HFFc6 (cell line): ENCODE measurements around the gene ACTL10. TPM values are rescaled to one million over a fixed set of nuclear protein-coding genes. Genes with fewer than 3 reads are reported as not detected.

Experiments
- DNase-seq: peaks from one replicate; pipeline ENCODE4 v3.0.0-alpha.2; 2018
- H3K27ac Mint-ChIP-seq: 2 replicates; pipeline ENCODE4 v1.8.0; 2020; ENCODE audit warnings: mild to moderate bottlenecking, mixed read lengths
- H3K27me3 Mint-ChIP-seq: 2 replicates; pipeline ENCODE4 v1.8.0; 2021; ENCODE audit warnings: mild to moderate bottlenecking, moderate library complexity, mixed read lengths; ENCODE audit not compliant: insufficient read depth
- H3K36me3 Mint-ChIP-seq: 2 replicates; pipeline ENCODE4 v1.8.0; 2021; ENCODE audit warnings: low read depth, mixed read lengths
- H3K4me1 Mint-ChIP-seq: 2 replicates; pipeline ENCODE4 v1.8.0; 2020; ENCODE audit warnings: low read depth, mixed read lengths
- H3K4me3 Mint-ChIP-seq: 2 replicates; pipeline ENCODE4 v1.8.0; 2020; ENCODE audit warnings: mild to moderate bottlenecking, moderate library complexity, mixed read lengths
- H3K9me3 Mint-ChIP-seq: 2 replicates; pipeline ENCODE4 v1.8.0; 2020; ENCODE audit warnings: mild to moderate bottlenecking, mixed read lengths
- total RNA-seq, 6 experiments: library from RNA; stranded (reverse); fragmentation: NEBNext Ultra II Directional; extraction: Animal tissue kit (Norgen Biotek cat#: 25700); gene quantifications; 2 replicates in 1 of 6; 3 replicates in 5 of 6; pipeline ENCODE4 v1.2.3, GENCODE V29; 2021
- TF ChIP-seq, protein P1 (sequence below): fragments of 200-600 bp; sonication (generic); IDR thresholded peaks from 2 replicates; pipeline ENCODE4 v1.5.0; 2021; ENCODE audit warnings: antibody characterized with exemption, mild to moderate bottlenecking

The ACTL10 gene
- total RNA-seq, 6 experiments from 2014 or later = 1.6 to 2.3 (median 1.8) TPM

DNA sequence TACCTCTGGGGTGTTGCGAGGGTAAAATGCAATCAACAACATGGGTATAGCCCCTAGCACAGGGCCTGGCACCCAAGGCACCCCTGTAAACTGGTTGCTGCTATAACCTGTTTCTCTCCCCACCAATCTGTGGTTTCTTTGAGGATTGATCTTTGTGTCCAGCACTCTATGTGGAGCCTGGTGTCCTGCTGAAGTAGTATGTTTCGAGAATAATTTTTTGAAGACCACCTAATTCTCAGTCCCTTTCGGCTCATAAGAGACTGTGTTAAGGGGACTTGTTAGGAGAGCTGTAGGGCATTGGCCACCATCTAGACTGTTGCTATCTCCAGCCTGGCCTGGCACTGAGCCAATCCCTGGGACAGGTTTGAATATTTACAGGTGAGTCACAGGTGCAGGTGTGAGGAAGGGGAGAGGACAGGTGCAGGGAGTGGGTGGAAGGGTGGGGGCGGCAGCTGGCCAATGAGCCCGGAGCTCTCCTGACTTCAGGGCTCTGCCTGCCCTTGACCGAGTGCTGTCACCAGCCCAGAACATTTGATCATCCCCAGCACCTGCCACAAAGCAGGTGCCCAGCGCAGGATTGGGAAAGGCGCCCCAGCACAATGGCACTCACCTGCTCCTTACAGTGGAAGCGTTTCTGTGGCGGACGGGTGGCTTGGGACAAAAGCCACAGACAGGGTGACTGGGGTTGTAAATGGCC lies 12.7 kb upstream of the ACTL10 start:
- Mint-ChIP-seq H3K27ac (no peak overlapping the region), H3K36me3 (no peaks in the 10 kb centered on the region), H3K4me1 (peaks cover 7% of the 10 kb centered on the region; the same call in 1 of the 2 replicates), H3K4me3 (no peak overlapping the region; the same call in 1 of the 2 replicates), H3K9me3 (no peaks in the 10 kb centered on the region), H3K27me3 (peaks cover 4% of the 10 kb centered on the region)
- TF ChIP-seq, protein P1, sequence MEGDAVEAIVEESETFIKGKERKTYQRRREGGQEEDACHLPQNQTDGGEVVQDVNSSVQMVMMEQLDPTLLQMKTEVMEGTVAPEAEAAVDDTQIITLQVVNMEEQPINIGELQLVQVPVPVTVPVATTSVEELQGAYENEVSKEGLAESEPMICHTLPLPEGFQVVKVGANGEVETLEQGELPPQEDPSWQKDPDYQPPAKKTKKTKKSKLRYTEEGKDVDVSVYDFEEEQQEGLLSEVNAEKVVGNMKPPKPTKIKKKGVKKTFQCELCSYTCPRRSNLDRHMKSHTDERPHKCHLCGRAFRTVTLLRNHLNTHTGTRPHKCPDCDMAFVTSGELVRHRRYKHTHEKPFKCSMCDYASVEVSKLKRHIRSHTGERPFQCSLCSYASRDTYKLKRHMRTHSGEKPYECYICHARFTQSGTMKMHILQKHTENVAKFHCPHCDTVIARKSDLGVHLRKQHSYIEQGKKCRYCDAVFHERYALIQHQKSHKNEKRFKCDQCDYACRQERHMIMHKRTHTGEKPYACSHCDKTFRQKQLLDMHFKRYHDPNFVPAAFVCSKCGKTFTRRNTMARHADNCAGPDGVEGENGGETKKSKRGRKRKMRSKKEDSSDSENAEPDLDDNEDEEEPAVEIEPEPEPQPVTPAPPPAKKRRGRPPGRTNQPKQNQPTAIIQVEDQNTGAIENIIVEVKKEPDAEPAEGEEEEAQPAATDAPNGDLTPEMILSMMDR = no peak
- DNase-seq = no peak

- DNase-seq = no peak
Observed at GRCh38 chr20:33654680-33655161, 12.0 kb upstream of the ACTL10 start.

DNA sequence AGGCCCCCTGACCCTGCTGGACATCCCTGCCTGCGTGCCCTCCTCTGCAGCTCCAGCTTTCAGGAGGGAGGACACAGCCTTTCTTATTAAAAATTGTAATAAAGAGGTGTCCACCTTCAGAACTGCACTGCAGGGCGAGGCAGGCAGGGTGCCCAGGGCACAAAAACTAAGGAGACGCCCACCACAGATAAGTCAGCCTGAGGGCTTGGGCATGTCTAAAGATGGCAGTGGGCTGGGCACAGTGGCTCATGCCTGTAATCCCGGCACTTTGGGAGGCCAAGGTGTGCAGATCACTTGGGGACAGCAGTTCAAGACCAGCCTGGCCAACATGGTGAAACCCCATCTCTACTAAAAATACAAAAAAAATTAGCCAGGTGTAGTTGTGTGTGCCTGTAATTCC lies 11.6 kb upstream of the ACTL10 start:
- peaks cover 7% of the 10 kb centered on the region; the same call in 1 of the 2 replicates for H3K4me1 Mint-ChIP-seq
- no peak for DNase-seq
- H3K36me3 Mint-ChIP-seq = no peaks in the 10 kb centered on the region
- H3K27me3 Mint-ChIP-seq = peaks cover 4% of the 10 kb centered on the region
- TF ChIP-seq, protein P1 = no peak
- H3K4me3 Mint-ChIP-seq = no peak overlapping the region
- no peaks in the 10 kb centered on the region for H3K9me3 Mint-ChIP-seq
- no peak overlapping the region for H3K27ac Mint-ChIP-seq

More at GRCh38 chr20:33654680-33655161, 12.0 kb upstream of the ACTL10 start:
- TF ChIP-seq, protein P1 = no peak
- no peaks in the 10 kb centered on the region for H3K36me3 Mint-ChIP-seq
- H3K4me3 Mint-ChIP-seq = no peak overlapping the region
- peaks cover 4% of the 10 kb centered on the region for H3K27me3 Mint-ChIP-seq
- peaks cover 7% of the 10 kb centered on the region; the same call in 1 of the 2 replicates for H3K4me1 Mint-ChIP-seq
- no peaks in the 10 kb centered on the region for H3K9me3 Mint-ChIP-seq
- no peak overlapping the region for H3K27ac Mint-ChIP-seq

GRCh38 chr20:33656010-33656782 lies 10.5 kb upstream of the ACTL10 start:
- H3K4me1 Mint-ChIP-seq = peaks cover 7% of the 10 kb centered on the region; the same call in 1 of the 2 replicates
- H3K4me3 Mint-ChIP-seq = no peak overlapping the region
- no peaks in the 10 kb centered on the region for H3K36me3 Mint-ChIP-seq
- H3K27ac Mint-ChIP-seq = no peak overlapping the region
- TF ChIP-seq, protein P1 = no peak
- DNase-seq = no peak
- H3K27me3 Mint-ChIP-seq = peaks cover 4% of the 10 kb centered on the region
- no peaks in the 10 kb centered on the region for H3K9me3 Mint-ChIP-seq

DNA sequence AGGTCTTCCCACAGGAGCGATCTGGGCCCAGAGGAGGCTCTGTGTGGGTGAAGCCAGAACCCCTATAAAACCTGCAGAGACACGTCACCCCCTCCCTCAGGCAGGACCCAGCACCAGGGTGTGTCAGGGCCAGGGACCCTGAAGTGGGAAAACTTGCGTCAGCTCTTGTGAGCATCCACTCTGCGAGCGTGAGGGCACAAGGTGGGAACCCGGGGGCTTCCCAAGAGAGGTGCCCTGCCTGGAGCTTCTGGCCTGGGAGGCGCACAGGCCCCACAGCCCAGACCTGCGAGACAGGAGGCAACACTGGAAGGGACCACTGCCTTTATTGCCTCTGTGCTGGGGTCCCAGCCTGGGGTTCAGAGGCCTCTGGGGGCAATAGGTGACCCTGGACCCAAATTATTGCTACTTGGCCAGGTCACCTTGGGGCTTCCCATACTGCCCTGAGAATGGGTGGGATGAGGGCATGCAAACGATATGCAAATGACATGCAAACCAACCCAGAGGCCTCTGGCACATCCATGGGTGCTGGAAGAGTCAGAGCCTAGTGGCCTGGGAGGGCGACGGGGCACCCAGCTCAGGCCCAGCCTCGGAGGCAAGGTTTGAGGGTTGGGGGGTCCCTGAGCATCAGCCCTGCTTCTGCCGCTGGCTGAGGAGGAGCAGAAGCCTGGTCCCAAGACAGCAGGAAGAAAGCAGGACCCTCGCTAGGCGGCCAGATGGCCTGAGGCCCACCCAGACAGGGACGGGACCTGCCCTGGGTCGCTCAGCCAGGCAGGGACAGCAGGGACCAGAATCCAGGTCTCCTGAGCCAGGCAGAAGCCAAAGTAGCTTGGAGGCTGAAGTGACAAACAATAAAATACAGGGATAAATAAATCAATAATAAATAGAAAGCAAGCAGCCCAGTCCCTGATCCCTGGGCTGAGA lies 9.7 kb upstream of the ACTL10 start:
- H3K36me3 Mint-ChIP-seq = no peaks in the 10 kb centered on the region
- no peaks in the 10 kb centered on the region for H3K9me3 Mint-ChIP-seq
- H3K27me3 Mint-ChIP-seq = peaks cover 4% of the 10 kb centered on the region
- no peak overlapping the region for H3K27ac Mint-ChIP-seq
- H3K4me1 Mint-ChIP-seq = peaks cover 7% of the 10 kb centered on the region; the same call in 1 of the 2 replicates
- TF ChIP-seq, protein P1 = no peak
- H3K4me3 Mint-ChIP-seq = no peak overlapping the region
- no peak for DNase-seq
